ENCODE data around the gene AOPEP. TPM values are rescaled to one million over a fixed set of nuclear protein-coding genes. Genes with fewer than 3 reads are reported as not detected.

The AOPEP gene
- total and polyA plus RNA-seq, 7 donors: 28.0 to 490 (median 184) TPM

GRCh38 chr9:95074632-95075031 lies 348.1 kb downstream of the AOPEP start:
- TF ChIP-seq POLR2AphosphoS5 (IDR thresholded peaks at IDR 0.05): peak in 2 of 4 donors; percentile 24 to 37
- no peak for TF ChIP-seq POLR2A (IDR thresholded peaks at IDR 0.05)
- intact Hi-C loops (cut with DNase I): no loop called here
- 22 to 73% methylated on average over 9 of the region's 9 CpGs for WGBS, 2 donors
- Histone ChIP-seq H3K27me3 (no peaks in the 10 kb centered on the region), H3K9me3 (no peaks in the 10 kb centered on the region), H3K27ac (peak overlapping the region in 3 of 4 donors; percentile 49 to 99 (median 90)), H3K4me1 (peaks cover 0 to 100% (median 98%) of the 10 kb centered on the region in 4 donors), H3K36me3 (peaks cover 0 to 27% (median 0%) of the 10 kb centered on the region in 4 donors), H3K4me3 (no peak overlapping the region)
- peak; percentile 57 for DNase-seq

GRCh38 chr9:95075700-95076099 lies 349.2 kb downstream of the AOPEP start:
- Histone ChIP-seq H3K36me3 (peaks cover 0 to 28% (median 0%) of the 10 kb centered on the region in 4 donors), H3K4me1 (peaks cover 0 to 100% (median 96%) of the 10 kb centered on the region in 4 donors), H3K27ac (peak overlapping the region in 3 of 4 donors; percentile 77 to 99 (median 90)), H3K27me3 (no peaks in the 10 kb centered on the region), H3K9me3 (no peaks in the 10 kb centered on the region), H3K4me3 (no peak overlapping the region)
- TF ChIP-seq EP300 (IDR thresholded peaks at IDR 0.05) (no peak), POLR2A (IDR thresholded peaks at IDR 0.05) (no peak), CTCF (IDR thresholded peaks at IDR 0.05) (no peak), POLR2AphosphoS5 (IDR thresholded peaks at IDR 0.05) (no peak)
- intact Hi-C loops (cut with DNase I): no loop called here
- 83% methylated on average over 7 of the region's 7 CpGs for WGBS, 2 donors
- DNase-seq: no peak

DNA sequence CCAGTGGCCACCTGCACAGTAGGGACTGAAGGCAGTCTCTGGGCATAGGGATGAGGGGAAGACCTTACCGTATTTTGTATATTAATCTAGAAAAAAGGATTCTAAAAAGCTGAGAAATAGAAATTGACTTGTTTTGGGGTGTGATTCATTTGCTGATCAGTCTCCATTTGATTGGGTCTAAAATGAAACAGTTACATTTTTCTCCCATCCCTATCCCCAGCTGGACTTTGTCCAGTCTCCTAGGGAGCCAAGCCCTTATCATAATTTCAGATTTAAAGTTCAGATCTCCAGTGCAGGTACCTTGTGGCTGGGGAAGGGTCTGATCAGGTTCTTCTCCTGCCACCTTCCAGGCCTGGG lies 350.2 kb downstream of the AOPEP start:
- WGBS, 2 donors: 41 to 74% methylated on average over 1 of the region's 1 CpG
- H3K27ac ChIP-seq: peak overlapping the region; percentile 77 to 99 (median 86)

DNA sequence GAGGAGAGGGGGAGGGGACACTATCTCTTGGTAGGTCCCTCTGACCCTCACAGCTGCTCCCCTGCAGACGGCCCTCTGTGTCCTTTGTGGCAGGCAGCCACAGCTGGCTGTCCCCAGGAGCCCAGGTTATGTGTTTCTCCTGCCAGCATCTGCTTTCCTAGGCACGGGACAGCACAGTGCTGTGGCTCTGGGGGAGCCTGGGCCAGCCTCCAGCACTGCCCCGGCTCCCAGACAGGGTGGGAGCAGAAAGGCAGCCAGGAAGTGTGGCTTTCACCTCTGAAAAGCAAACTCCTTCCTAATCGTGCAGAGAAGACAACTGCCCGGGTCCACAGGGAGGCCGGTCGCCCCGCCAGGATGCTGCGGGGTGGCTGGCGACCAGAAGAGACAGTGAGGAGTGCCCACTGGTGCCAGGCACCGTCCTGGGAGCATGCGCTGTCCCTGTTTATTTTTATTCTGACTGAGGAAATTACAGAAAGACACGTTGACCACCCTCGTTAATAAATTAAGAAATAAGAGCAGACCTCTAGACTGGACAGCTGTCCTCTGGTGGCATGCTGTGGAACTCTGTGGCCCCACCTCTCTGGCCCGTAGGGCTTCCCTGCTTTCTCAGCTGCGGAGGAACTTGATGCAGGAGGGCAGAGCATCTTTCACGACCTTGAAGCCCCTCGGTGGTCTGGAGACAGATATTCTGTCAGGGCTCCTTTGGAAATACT lies 350.7 kb downstream of the AOPEP start:
- peak; percentile 62 for DNase-seq

More for the DNA sequence above, 350.2 kb downstream of the AOPEP start:
- Histone ChIP-seq H3K36me3 (peaks cover 5 to 34% (median 8%) of the 10 kb centered on the region in 4 donors), H3K9me3 (no peaks in the 10 kb centered on the region), H3K4me1 (peaks cover 0 to 100% (median 96%) of the 10 kb centered on the region in 4 donors), H3K4me3 (peak overlapping the region in 1 of 4 donors; percentile 5), H3K27me3 (no peaks in the 10 kb centered on the region)
- TF ChIP-seq CTCF (IDR thresholded peaks at IDR 0.05): no peak
- DNase-seq: no peak
- intact Hi-C loops (cut with DNase I): no loop called here

More for the DNA sequence above, 350.7 kb downstream of the AOPEP start:
- Histone ChIP-seq H3K4me1 (peaks cover 0 to 100% (median 96%) of the 10 kb centered on the region in 4 donors), H3K27me3 (no peaks in the 10 kb centered on the region), H3K27ac (peak overlapping the region; percentile 77 to 99 (median 86)), H3K9me3 (no peaks in the 10 kb centered on the region), H3K36me3 (peaks cover 5 to 37% (median 13%) of the 10 kb centered on the region in 4 donors), H3K4me3 (peak overlapping the region in 2 of 4 donors; percentile 3 to 5)
- intact Hi-C loops (cut with DNase I): no loop called here
- WGBS, 2 donors: 69 to 76% methylated on average over 18 of the region's 18 CpGs
- TF ChIP-seq EP300 (IDR thresholded peaks at IDR 0.05) (no peak), POLR2AphosphoS5 (IDR thresholded peaks at IDR 0.05) (peak in 1 of 4 donors; percentile 13), CTCF (IDR thresholded peaks at IDR 0.05) (no peak), POLR2A (IDR thresholded peaks at IDR 0.05) (no peak)

Data from sigmoid colon (tissue), 7 donors.